ENCODE measurements around the gene ZDHHC14.

- no peak for TF ChIP-seq POLR2AphosphoS5 (IDR thresholded peaks at IDR 0.05; ENCODE audit: insufficient read depth in 1 of 2, low read depth in 1 of 2)
- no peak for TF ChIP-seq CTCF (IDR thresholded peaks at IDR 0.05)
These were observed 72.1 kb downstream of the ZDHHC14 start for GRCh38 chr6:157453131-157453530.

Data from vagina (tissue), 2 donors.